OCI-M2 (cell line): Measurements from ENCODE around the gene INAFM2.

Source experiments
- DNase-seq: peaks from one replicate; lab custom pipeline; 2025; ENCODE audit not compliant: unreplicated experiment; lab: John Stamatoyannopoulos, UW

Gene INAFM2

GRCh38 chr15:40358471-40359353, 35.2 kb downstream of the INAFM2 start:
- no peak for DNase-seq

GRCh38 chr15:40360015-40360414, 36.5 kb downstream of the INAFM2 start:
- DNase-seq: no peak

GRCh38 chr15:40361640-40362039, 38.1 kb downstream of the INAFM2 start:
- DNase-seq: no peak

GRCh38 chr15:40363611-40364010, 40.1 kb downstream of the INAFM2 start:
- no peak for DNase-seq

- DNase-seq: no peak
Observed at GRCh38 chr15:40364251-40364650, 40.8 kb downstream of the INAFM2 start.

GRCh38 chr15:40365016-40365415, 41.5 kb downstream of the INAFM2 start:
- DNase-seq: no peak

- no peak for DNase-seq
Observed at GRCh38 chr15:40365624-40366456, 42.3 kb downstream of the INAFM2 start.

- no peak for DNase-seq
Observed at GRCh38 chr15:40366457-40367370, 43.2 kb downstream of the INAFM2 start.

GRCh38 chr15:40367371-40367685, 43.8 kb downstream of the INAFM2 start:
- DNase-seq: no peak

GRCh38 chr15:40367686-40368611, 44.5 kb downstream of the INAFM2 start:
- no peak for DNase-seq

- no peak for DNase-seq
Observed at GRCh38 chr15:40368719-40369473, 45.4 kb downstream of the INAFM2 start.

- no peak for DNase-seq
Observed at GRCh38 chr15:40369474-40369869, 46.0 kb downstream of the INAFM2 start.

- DNase-seq: no peak
Observed at GRCh38 chr15:40369971-40370370, 46.5 kb downstream of the INAFM2 start.

- no peak for DNase-seq
Observed at GRCh38 chr15:40372981-40373380, 49.5 kb downstream of the INAFM2 start.
